Measurements from ENCODE around the gene KAZN. TPM values are rescaled to one million over a fixed set of nuclear protein-coding genes. Genes with fewer than 3 reads are reported as not detected.
"Not testable (repeated sequence)": the region's sequence is repeated elsewhere in the genome, so short reads cannot be mapped to it uniquely, and the experiment has no call there.

Gene KAZN
- total RNA-seq, 1 donor from 2014 or later: 2.2 TPM

DNA sequence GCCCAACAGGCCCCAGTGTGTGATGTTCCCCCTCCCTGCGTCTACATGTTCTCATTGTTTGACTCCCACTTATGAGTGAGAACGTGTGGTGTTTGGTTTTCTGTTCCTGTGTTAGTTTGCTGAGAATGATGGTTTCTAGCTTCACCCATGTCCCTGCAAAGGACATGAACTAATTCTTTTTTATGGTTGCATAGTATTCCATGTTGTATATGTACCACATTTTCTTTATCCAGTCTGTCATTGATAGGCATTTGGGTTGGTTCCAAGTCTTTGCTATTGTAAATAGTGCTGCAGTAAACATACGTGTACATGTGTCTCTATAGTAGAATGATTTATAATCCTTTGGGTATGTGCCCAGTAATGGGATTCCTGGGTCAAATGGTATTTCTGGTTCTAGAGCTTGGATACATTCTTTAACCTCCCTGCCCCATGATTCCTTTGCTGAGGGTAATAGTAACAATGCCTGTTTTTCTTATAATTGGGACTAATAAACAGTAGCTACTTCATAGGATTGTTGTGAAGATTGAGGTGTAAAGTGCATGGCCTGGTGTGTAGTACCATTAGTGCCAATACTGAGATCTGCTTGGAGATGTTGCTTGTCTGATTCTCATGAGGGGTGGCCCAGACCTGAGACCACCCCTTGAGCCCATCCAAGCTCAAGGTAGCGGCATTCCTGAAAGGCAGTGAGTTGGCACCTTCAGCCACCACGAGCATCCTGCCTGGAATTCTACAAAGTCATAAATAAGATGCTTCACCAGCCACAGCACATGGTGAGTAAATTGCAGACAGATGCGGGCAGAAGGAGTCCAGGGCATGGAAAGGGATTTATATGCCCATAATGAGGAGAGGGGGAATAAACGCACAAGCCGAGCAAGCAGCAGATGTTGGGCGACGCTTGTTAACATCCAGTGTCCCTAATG lies 365.6 kb downstream of the KAZN start:
- intact Hi-C loops (cut with micrococcal nuclease); DNase-seq; ATAC-seq: not testable (repeated sequence)

DNA sequence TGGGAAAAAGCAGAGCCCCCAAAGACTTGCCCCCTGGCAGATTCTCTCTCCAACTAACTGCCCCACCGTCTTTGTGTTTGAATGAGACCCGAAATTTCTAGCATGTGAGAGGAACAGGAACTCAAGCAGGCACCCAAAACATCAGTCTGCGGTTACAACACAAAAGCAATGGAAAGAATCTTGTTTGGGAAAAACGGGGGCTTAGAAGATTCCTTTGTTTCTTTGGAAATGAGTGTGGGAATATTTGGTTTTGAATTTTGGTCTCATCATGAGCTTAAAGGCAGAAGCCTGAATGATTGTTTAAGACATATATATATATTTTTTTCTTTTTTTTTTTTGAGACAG lies 366.2 kb downstream of the KAZN start:
- intact Hi-C loops (cut with micrococcal nuclease): no loop called here

DNA sequence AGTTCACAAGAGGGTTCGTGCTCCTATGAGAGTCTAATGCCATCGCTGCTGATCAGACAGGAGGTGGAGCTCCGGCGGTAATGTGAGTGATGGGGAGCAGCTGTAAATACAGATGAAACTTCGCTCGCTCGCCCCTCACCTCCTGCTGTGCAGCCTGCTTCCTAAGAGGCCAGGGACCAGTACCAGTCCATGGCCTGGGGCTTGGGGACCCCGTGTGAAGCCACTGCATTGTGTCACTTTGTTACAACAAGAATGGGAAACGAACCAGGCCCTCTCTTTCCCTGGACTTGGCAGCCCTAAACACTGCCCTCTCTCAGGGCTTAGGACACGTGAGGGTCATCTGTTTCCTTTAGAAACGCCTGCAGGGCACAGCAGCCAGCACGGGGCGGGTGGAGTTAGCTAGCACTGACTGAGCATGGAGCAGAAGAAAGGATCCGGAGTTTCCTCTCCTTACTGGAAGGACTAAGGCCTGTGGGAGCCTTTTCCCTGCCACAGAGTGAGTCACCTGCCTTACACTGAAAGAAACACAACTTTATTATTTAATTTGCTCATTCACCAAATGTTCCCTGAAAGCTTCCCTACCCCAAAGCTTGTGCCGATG lies 369.9 kb downstream of the KAZN start:
- ATAC-seq: peak; percentile 89
- intact Hi-C loops (cut with micrococcal nuclease): no loop called here

More for the DNA sequence above, 366.2 kb downstream of the KAZN start:
- DNase-seq: no peak
- ATAC-seq: no peak

DNA sequence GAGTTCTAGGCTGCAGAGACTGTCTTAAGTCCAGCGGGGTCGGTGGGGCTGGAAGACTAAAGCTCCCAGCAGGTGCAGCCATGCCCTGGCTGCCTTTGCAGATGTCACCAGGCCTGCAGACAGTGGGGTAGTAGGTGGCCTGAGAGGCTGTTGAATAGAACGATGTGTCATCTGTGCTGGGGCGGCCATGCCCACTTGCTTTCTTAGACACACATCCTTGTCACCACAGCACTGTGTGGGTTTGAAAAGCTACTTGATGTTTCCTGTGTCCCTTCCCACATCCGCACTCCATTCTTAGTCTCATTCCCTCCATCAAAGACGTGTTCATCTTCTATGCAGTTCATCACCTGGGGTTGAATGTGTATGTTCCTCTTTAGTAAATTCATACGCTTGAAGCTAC lies 370.5 kb downstream of the KAZN start:
- ATAC-seq (peak; percentile 14), DNase-seq (peak; percentile 18)
- intact Hi-C loops (cut with micrococcal nuclease): no loop called here

More for the DNA sequence above, 369.9 kb downstream of the KAZN start:
- DNase-seq: peak; percentile 57

DNA sequence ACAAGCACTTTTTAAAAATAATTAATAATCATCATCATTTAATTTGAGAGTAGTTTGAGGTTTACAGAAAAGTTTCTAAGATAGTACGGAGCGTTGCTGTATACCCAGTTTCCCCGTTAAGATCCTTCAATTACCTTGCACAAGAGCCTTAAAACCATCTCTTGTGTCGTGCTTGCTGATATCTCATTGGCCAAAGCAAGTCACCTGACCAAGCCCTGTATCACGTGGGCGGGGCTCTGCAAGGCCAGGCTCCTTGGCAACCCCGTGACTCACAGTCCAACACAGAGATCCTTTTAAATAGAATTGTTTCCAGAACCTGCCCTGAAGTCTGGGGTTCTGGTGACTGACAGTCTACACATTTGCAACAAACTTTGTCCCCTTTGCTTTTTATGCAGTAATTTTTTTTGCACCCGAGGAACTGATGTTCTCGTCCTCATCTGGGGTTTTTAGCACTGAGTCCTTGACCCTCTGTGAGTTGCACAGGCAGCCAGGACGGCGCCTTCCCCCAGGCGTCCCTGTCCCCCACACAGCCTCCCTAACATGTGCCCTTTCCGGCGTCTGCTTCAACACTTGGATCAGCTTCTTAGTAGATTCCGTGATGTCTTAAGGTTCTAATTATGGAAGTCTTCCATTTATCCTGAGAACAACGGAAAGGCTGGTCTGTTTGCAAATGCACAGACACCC lies 371.8 kb downstream of the KAZN start:
- intact Hi-C loops (cut with micrococcal nuclease): no loop called here
- DNase-seq: no peak
- ATAC-seq: peak; percentile 29

DNA sequence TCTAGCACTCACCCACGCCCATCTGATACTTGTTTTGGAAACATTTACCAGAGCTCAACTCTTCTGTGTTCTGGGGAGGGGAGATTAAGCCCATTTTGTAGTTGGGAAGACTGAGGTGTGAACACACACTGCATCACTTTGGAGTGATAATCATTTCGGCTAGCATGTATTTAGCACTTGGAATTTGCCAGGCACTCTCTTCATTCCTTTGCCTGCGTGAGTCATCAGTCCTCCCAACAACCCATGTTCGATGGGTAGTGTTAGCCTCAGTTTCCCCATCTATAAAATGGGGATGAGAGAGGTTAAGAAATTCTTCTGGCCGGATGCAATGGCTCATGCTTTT lies 372.3 kb downstream of the KAZN start:
- no peak for DNase-seq
- intact Hi-C loops (cut with micrococcal nuclease): no loop called here
- no peak for ATAC-seq

DNA sequence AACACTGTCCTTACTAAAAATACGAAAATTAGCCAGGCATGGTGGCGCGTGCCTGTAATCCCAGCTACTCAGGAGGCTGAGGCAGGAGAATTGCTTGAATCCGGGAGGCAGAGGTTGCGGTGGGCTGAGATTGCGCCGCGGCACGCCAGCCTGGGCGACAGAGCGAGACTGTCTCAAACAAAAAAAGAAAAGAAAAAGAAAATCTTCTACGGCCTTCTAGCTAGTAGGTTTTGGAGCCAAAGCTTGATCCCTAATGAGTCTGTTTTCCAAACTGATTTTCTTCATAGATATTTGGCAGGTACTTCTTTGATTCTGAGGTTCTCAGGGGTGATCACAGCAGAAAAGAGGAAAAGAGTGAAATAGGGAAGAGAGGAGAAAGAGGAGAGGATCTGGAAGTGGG lies 372.7 kb downstream of the KAZN start:
- DNase-seq: no peak
- intact Hi-C loops (cut with micrococcal nuclease): no loop called here

DNA sequence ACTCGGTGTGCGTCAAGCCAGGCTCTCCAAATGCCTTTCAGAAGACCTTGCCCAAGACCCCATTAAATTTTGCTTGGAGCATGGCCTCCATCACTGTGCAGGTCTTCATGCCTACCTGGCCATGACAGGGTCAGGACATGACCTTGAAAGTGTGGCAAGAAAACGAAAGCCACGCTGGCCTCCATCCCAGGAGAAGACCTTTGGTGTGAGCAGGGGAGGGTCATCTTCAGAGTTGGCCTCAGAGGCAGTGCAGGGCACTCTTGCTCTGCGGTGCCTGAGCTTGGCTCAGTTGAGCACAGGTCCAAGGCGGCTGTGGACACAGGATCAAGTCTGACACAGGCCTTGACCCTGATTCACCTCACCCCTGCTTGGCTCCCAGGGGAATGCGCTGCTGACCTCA lies 373.6 kb downstream of the KAZN start:
- intact Hi-C loops (cut with micrococcal nuclease): no loop called here
- ATAC-seq (no peak), DNase-seq (no peak)

More for the DNA sequence above, 372.7 kb downstream of the KAZN start:
- no peak for ATAC-seq

DNA sequence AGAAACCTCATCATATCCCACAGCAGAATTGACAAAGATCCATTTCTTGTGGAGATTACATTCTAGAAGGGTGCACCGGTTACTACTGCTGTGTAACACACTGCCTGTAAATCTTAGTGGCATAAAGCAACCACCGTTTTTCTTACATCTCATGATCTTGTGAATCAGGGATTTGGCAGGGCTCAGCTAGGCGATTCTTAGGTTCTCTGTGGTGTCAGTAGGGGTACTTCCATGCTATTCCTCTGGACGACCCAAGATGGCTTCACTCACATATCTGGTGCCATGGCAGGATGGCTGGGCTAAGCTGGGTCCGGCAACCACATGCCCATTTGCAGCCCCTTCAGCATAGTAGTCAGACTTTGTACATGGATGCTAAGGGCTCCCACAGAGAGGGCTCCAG lies 375.3 kb downstream of the KAZN start:
- DNase-seq: peak; percentile 6
- intact Hi-C loops (cut with micrococcal nuclease): no loop called here
- no peak for ATAC-seq

DNA sequence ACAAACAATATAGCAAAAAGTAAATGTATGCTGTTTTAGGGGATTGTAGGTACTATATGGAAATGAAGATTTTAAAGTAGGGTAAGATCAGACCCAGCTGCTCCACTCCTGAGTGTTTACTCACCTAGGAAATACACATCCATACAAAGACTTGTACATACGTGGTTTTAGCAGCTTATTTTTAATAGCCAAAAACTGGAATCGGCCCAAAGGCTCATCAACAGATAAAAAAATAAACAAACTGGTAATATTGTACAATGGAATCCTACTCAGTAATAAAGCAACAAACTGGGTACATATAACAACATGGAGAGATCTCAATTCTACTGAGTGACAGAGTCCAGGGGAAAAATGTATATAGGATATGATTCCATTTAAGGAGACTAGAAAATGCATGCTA lies 375.9 kb downstream of the KAZN start:
- intact Hi-C loops (cut with micrococcal nuclease): no loop called here
- DNase-seq (no peak), ATAC-seq (no peak)

DNA sequence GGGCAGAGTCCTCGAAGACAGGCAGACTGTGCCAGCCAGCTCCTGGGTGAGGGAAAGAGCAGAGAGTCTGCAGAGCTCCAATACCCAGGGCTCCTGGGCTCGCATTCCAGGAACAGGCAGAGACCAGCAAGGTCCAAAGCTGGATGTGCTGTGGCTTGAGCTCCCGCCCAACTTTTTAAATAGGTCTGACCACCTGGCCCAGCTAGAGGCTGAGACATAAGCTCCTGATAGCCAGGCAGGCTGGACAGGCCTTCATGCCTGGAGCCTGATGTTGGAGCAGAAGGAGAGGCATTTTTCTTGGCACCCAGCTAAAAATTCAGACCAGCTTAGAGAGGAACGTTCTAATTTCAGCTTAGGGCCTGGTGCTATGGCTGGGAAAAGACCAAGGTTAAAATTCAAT lies 376.6 kb downstream of the KAZN start:
- ATAC-seq (peak; percentile 61), DNase-seq (peak; percentile 20)
- intact Hi-C loops (cut with micrococcal nuclease): no loop called here

DNA sequence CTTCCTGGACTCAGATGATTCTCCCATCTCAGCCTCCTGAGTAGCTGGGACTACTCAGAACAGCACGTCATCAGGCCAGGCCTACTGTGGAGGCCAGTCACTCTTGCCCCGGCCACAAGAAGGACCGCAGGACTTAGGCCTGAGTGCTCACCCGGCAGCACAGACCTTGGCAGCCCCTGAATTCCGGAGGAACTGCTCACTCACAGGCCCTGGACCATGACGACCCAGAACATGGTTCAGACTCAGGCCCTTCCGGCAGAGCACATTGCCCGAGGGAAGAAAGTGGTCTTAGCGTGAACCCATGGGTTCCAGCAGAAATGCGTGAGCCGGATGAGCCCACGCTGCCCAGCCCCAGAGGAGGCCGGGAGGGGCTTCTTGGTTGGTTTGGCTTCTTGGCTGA lies 377.8 kb downstream of the KAZN start:
- no peak for DNase-seq
- no peak for ATAC-seq
- intact Hi-C loops (cut with micrococcal nuclease): no loop called here

DNA sequence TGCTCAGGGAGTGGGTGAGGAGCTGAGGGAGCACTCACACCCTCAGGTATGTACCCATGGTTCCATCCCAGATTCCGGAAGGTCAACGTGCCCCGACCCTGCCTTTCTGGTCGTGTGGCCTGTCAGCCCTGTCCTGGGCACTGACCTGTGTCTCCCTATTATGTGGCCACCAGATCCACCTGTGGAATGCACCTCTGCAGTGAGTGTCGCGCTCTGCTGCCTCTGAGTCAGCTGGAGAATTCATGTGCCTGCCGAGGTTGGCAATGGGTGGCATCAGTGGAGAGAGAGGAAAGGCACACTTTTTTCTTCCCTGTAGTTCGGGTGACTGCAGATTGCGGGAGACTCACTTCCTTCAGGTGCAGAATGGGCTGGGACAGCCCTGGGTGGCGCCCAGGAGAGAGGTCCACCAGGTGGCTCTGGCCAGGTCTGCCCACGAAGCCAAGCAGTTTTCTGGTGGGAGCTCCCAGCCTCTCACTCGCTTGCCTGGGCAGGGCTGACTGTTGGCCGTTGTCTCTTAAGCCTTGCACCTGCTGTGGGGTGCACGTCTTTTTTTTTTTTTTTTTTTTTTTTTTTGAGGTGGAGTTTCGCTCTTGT lies 378.9 kb downstream of the KAZN start:
- intact Hi-C loops (cut with micrococcal nuclease): no loop called here
- no peak for ATAC-seq
- DNase-seq: no peak

DNA sequence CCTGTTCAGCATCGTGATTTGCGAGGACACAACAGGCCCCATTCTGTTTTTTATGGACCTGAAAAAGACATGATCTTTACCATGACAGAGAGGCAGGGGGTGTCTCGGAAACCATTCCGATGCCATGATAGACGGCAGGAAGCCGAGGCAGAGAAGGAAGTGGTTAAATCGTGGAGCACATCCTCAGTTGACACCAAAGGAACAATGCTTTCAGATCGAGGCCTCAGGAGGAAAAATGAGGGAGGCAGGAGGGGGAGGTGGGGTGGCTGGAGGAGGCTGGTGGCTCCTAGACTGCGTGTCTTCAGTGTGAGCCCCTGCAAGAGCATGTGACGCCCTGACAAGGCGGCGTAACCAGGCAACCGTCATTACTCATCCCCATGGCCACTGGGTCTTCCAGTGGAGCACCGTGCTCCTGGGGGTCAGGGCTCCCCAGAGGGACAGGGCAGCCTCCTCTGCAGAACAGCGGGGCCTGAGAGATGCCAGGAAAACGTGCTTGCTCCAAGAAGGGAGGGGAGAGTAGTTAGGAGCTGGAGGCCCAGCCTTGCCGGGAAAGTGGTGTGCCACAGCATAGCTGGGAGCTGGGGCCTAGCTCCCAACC lies 382.2 kb downstream of the KAZN start:
- intact Hi-C loops (cut with micrococcal nuclease): no loop called here
- no peak for ATAC-seq
- DNase-seq: no peak

DNA sequence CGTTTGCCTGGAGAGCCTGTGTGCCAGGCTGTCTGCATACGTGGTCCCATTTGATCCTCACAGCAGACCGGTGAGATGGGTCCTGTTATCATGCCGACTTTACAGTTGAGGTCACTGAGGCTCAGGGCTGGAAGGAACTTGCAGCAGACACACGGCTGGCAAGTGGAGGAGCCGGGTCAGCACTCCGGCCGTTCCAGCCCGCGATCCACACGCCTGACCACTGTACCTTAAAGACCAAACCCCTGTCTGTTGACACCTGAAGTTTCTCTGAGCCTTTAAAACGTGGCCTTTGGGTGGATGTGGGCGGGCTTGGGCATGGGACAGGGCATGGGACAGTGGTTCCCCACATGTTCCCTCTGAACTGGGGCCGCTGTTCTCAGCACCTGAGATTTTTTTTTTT lies 383.5 kb downstream of the KAZN start:
- ATAC-seq (no peak), DNase-seq (no peak)
- intact Hi-C loops (cut with micrococcal nuclease): no loop called here

DNA sequence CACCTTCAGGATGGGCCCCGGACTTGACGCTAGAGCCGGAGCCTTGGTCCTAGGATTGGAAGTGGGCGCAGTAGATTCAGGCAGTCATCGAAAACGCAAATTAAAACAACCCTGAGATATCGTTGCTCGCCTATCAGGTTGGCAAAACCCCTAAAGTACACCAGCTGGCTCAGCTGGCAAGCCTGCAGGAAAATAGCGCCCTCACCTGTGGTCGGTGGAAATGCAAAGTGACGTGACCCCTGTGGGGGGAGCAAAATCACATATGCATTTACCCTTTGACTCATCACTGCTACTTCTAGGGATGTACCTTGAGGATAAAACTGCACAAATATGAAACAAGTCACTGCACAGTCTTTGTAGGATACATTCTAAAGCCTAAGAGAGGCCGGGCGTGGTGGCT lies 384.8 kb downstream of the KAZN start:
- ATAC-seq (no peak), DNase-seq (no peak)
- intact Hi-C loops (cut with micrococcal nuclease): no loop called here

DNA sequence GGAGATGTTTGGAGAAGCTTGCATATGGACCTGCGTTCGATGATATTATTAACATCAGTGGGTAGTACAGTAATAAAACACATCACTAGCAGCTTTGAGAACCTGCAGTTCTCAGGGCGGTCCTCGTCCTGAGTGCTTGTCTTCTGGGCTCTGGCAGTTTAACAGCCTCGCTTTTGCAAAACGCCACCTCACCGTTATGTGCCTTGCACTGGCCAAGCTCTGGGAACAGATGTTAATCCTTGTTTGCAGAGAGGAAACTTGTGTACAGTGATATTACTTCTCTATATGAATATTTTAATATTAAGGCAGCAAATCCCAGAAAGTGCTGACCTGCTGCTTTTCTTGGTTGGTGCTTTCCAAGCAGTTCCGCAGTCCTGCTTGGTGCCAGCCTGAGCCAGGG lies 387.7 kb downstream of the KAZN start:
- intact Hi-C loops (cut with micrococcal nuclease): no loop called here
- ATAC-seq (no peak), DNase-seq (no peak)

DNA sequence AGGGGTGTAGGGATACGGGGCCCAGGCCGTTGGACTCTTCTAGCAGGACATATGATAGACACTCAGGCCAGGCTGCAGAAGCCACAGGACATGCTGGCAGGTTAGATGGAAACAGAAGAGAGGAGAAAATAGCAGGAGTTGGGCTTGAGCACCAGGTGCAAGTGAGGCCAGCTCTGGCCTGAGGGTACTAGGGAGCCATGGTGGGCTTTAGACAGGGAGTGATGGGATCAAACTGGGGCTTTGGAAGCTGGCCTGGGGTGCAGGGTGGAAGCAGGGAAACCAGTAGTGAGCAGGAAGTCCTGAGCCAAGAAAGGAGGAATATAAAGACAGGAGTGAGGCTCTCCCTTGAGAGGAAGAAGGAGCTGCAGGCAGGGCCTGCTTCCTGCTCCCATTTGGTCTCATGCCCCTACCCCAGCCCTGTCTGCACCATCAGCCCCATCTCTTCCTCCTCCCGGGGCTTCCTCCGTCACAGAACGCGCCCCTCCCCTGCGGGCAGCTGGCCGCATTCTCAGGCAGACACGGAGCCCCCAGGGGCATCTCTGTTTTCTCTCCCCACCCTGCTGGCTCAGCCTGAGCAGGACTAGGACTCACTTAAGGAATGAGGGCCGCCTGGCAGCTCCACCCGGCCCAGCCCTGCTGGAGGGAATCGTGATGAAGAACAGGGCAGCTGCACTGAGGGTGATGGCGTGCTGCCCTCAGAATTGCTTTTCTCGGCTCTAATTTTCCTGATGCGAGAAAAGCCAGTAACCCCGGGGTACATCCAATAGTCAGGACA lies 389.5 kb downstream of the KAZN start:
- intact Hi-C loops (cut with micrococcal nuclease): no loop called here
- DNase-seq: peak; percentile 74
- peak; percentile 91 for ATAC-seq

DNA sequence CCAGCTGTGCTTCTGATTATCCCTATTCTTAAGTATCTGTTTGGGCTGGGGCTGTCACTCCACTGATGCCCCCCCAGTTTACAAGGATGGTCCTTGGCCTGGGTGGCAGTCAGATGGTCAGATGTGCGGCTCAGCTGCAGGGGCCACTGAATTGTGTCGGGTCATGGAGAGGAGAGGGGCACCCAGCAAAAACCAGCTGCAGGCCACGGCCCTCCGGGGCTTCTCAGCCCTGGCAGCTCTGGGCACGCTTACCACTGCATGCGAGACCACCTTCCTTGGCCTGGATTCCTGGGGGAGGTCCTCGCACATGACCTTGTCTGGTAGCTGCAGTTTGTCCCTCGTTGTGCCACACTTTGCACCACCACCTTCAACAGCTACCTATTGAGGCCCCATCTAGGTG lies 390.2 kb downstream of the KAZN start:
- intact Hi-C loops (cut with micrococcal nuclease): no loop called here
- DNase-seq (no peak), ATAC-seq (no peak)
